ENCODE measurements around the gene UGT1A3.
A peak's percentile ranks its signal among the peaks of the same experiment; 100 is the strongest.

The UGT1A3 gene

GRCh38 chr2:233705911-233706506 lies 22.8 kb upstream of the UGT1A3 start:
- CTCF ChIA-PET: interaction anchor here (0.7 to 1.0 kb wide), 2 partner anchors 10 to 217 kb away, joined by 3 read pairs; no protein-coding TSS in a partner anchor
- no peak for DNase-seq (ENCODE audit: low spot score)
- POLR2A ChIA-PET (ENCODE audit: low non-redundant PET): interaction anchor here (1.3 kb wide), 1 partner anchor 15 kb away, joined by 6 read pairs; no protein-coding TSS in a partner anchor
- TF ChIP-seq CTCF (conservative IDR thresholded peaks at IDR 0.05; ENCODE audit: low read depth): no peak
- peak overlapping the region; percentile 83 for H3K27ac ChIP-seq

- H3K27ac ChIP-seq: peak overlapping the region; percentile 83
- TF ChIP-seq CTCF (conservative IDR thresholded peaks at IDR 0.05; ENCODE audit: low read depth): no peak
- no peak for DNase-seq (ENCODE audit: low spot score)
- ChIA-PET CTCF (interaction anchor here (1.0 kb wide), 1 partner anchor 9 kb away, joined by 3 read pairs; no protein-coding TSS in a partner anchor), POLR2A (ENCODE audit: low non-redundant PET) (interaction anchor here (0.6 to 1.3 kb wide), 2 partner anchors 16 to 143 kb away, joined by 3 to 6 read pairs; no protein-coding TSS in a partner anchor)
Observed at GRCh38 chr2:233706720-233707119, 22.1 kb upstream of the UGT1A3 start.

- no peak for DNase-seq (ENCODE audit: low spot score)
- H3K27ac ChIP-seq: peak overlapping the region; percentile 43; the same call in 1 of the 2 replicates
- CTCF ChIA-PET: no interaction called here
- POLR2A ChIA-PET (ENCODE audit: low non-redundant PET): no interaction called here
- TF ChIP-seq CTCF (conservative IDR thresholded peaks at IDR 0.05; ENCODE audit: low read depth): no peak
Observed at GRCh38 chr2:233707940-233708644, 20.8 kb upstream of the UGT1A3 start.

- H3K27ac ChIP-seq: no peak overlapping the region
- DNase-seq (ENCODE audit: low spot score): no peak
- TF ChIP-seq CTCF (conservative IDR thresholded peaks at IDR 0.05; ENCODE audit: low read depth): no peak
- POLR2A ChIA-PET (ENCODE audit: low non-redundant PET): no interaction called here
- CTCF ChIA-PET: no interaction called here
Observed at GRCh38 chr2:233708942-233709341, 19.9 kb upstream of the UGT1A3 start.

GRCh38 chr2:233711312-233712008 lies 17.4 kb upstream of the UGT1A3 start:
- ChIA-PET CTCF (interaction anchor here (0.6 to 1.1 kb wide), 11 partner anchors 15 to 1934 kb away, joined by 3 to 4 read pairs (median 3); no protein-coding TSS in a partner anchor), POLR2A (ENCODE audit: low non-redundant PET) (no interaction called here)
- peak; percentile 73 for DNase-seq (ENCODE audit: low spot score)
- H3K27ac ChIP-seq: 0 out of 2 replicates have a peak overlapping the region, but pooled peaks have one; percentile 22
- TF ChIP-seq CTCF (conservative IDR thresholded peaks at IDR 0.05; ENCODE audit: low read depth): peak; percentile 88

- H3K27ac ChIP-seq: no peak within 1 kb of the TSS
- no peak for DNase-seq (ENCODE audit: low spot score)
- CTCF ChIA-PET: interaction anchor here (0.5 kb wide), 1 partner anchor 263 kb away, joined by 3 read pairs; no protein-coding TSS in a partner anchor
- no peak for TF ChIP-seq CTCF (conservative IDR thresholded peaks at IDR 0.05; ENCODE audit: low read depth)
- POLR2A ChIA-PET (ENCODE audit: low non-redundant PET): no interaction called here
Observed at GRCh38 chr2:233712611-233713261, 16.1 kb upstream of the UGT1A3 start, which contains the start of gene UGT1A5. Gene UGT1A5 (plus strand): TSS chr2:233712907. CDS start chr2:233712992, 85 bp downstream.
